GM23338 (cell line): Measurements from ENCODE around the gene LRRC51. TPM values are rescaled to one million over a fixed set of nuclear protein-coding genes. Genes with fewer than 3 reads are reported as not detected.

Source experiments
- ATAC-seq: fragments of 200-7000 bp; cut with Tn5 transposase; 3 replicates; pipeline ENCODE4 v1.9.1; 2020
- DNase-seq: peaks from one replicate; pipeline ENCODE4 v3.0.0-alpha.2; 2015; ENCODE audit warnings: low spot score
- H2AFZ ChIP-seq: fragments of 200-600 bp; sonication (generic); 2 replicates; pipeline ENCODE4 v1.8.0; 2016; ENCODE audit warnings: antibody characterized with exemption, mild to moderate bottlenecking, moderate library complexity
- H3F3A ChIP-seq: fragments of 200-600 bp; sonication (generic); replicated peaks from 2 replicates; pipeline ENCODE4 v1.8.0; 2017; ENCODE audit warnings: antibody characterized with exemption, mixed run types, low read depth
- H3K27ac ChIP-seq: fragments of 200-600 bp; sonication (generic); 2 replicates; pipeline ENCODE4 v1.6.1; 2016; ENCODE audit warnings: low read depth
- H3K27me3 ChIP-seq: fragments of 200-600 bp; sonication (generic); 2 replicates; pipeline ENCODE4 v1.8.0; 2016; ENCODE audit warnings: mild to moderate bottlenecking, mixed run types, moderate library complexity; ENCODE audit not compliant: insufficient read depth
- H3K36me3 ChIP-seq: fragments of 200-600 bp; sonication (generic); 2 replicates; pipeline ENCODE4 v1.8.0; 2016; ENCODE audit warnings: mild to moderate bottlenecking; ENCODE audit not compliant: insufficient read depth
- H3K4me1 ChIP-seq: fragments of 200-600 bp; sonication (generic); 2 replicates; pipeline ENCODE4 v1.8.0; 2016; ENCODE audit warnings: mild to moderate bottlenecking, moderate library complexity; ENCODE audit not compliant: insufficient read depth
- H3K4me2 ChIP-seq: fragments of 200-600 bp; sonication (generic); 2 replicates; pipeline ENCODE4 v1.7.1; 2017; ENCODE audit warnings: mixed run types
- H3K4me3 ChIP-seq: fragments of 200-600 bp; sonication (generic); 2 replicates; pipeline ENCODE4 v1.6.1; 2016; ENCODE audit warnings: mixed run types
- H3K79me2 ChIP-seq: fragments of 200-600 bp; sonication (generic); replicated peaks from 2 replicates; pipeline ENCODE4 v1.8.0; 2017; ENCODE audit warnings: mild to moderate bottlenecking; ENCODE audit not compliant: insufficient read depth
- H3K9me2 ChIP-seq: fragments of 200-600 bp; sonication (generic); 2 replicates; pipeline ENCODE4 v1.8.0; 2017; ENCODE audit not compliant: insufficient read depth
- H4K20me1 ChIP-seq: fragments of 200-600 bp; sonication (generic); replicated peaks from 2 replicates; pipeline ENCODE4 v1.8.0; 2017; ENCODE audit warnings: mild to moderate bottlenecking; ENCODE audit not compliant: insufficient read depth
- H3K27ac Mint-ChIP-seq: 2 replicates; pipeline ENCODE4 v1.8.0; 2020; ENCODE audit warnings: inconsistent platforms, mild to moderate bottlenecking, moderate library complexity, mixed read lengths
- H3K27me3 Mint-ChIP-seq: 3 replicates; pipeline ENCODE4 v1.8.0; 2022; ENCODE audit warnings: low read depth, mild to moderate bottlenecking, moderate library complexity, mixed read lengths, inconsistent platforms; ENCODE audit not compliant: insufficient read depth, poor library complexity
- H3K36me3 Mint-ChIP-seq: 3 replicates; pipeline ENCODE4 v1.8.0; 2021; ENCODE audit warnings: low read depth, mild to moderate bottlenecking, inconsistent platforms, moderate library complexity, mixed read lengths
- H3K4me1 Mint-ChIP-seq: 3 replicates; pipeline ENCODE4 v1.8.0; 2020; ENCODE audit warnings: mild to moderate bottlenecking, inconsistent platforms, mixed read lengths
- H3K4me3 Mint-ChIP-seq: 3 replicates; pipeline ENCODE4 v1.8.0; 2021; ENCODE audit warnings: moderate library complexity, mild to moderate bottlenecking, inconsistent platforms, mixed read lengths
- H3K9me3 Mint-ChIP-seq: 3 replicates; pipeline ENCODE4 v1.8.0; 2020; ENCODE audit warnings: moderate library complexity, mild to moderate bottlenecking, inconsistent platforms, mixed read lengths
- CREB1 ChIP-seq: fragments of 250-450 bp; sonication (Bioruptor Pico); IDR thresholded peaks from 2 replicates; pipeline ENCODE4 v1.5.0; 2020; ENCODE audit warnings: low read depth, mild to moderate bottlenecking, moderate library complexity
- EZH2 ChIP-seq: fragments of 200-600 bp; sonication (generic); IDR thresholded peaks from one replicate; pipeline ENCODE4 v1.8.0; 2017; ENCODE audit warnings: antibody characterized with exemption, mild to moderate bottlenecking, low read depth; ENCODE audit not compliant: unreplicated experiment
- EZH2phosphoT487 ChIP-seq: fragments of 200-600 bp; sonication (generic); IDR thresholded peaks from one replicate; pipeline ENCODE4 v1.8.1; 2018; ENCODE audit warnings: antibody characterized with exemption; ENCODE audit not compliant: unreplicated experiment
- JUNB ChIP-seq: IDR thresholded peaks from one replicate; pipeline ENCODE4 v1.6.1; 2016; ENCODE audit warnings: antibody characterized with exemption; ENCODE audit not compliant: unreplicated experiment
- NANOG ChIP-seq: IDR thresholded peaks from 2 replicates; pipeline ENCODE4 v1.6.1; 2016; ENCODE audit warnings: antibody characterized with exemption, borderline replicate concordance
- POLR2AphosphoS5 ChIP-seq: IDR thresholded peaks from 2 replicates; pipeline ENCODE4 v1.6.1; 2016; ENCODE audit warnings: antibody characterized with exemption, low read depth
- STAT1 ChIP-seq: IDR thresholded peaks from one replicate; pipeline ENCODE4 v1.6.1; 2016; ENCODE audit warnings: antibody characterized with exemption; ENCODE audit not compliant: unreplicated experiment
- ZNF114 ChIP-seq: fragments of 250-450 bp; sonication (Bioruptor Pico); IDR thresholded peaks from 2 replicates; pipeline ENCODE4 v1.5.0; 2020; ENCODE audit warnings: mild to moderate bottlenecking, moderate library complexity
- ZNF331 ChIP-seq: fragments of 250-450 bp; sonication (Bioruptor Pico); IDR thresholded peaks from 2 replicates; pipeline ENCODE4 v1.5.0; 2020; ENCODE audit warnings: low read depth, mild to moderate bottlenecking, moderate library complexity
- polyA plus RNA-seq: library from polyadenylated mRNA; unstranded; fragments of >200 nt; fragmentation: Nextera tagmentation; extraction: Ambion mirVana; gene quantifications from 2 replicates; pipeline ENCODE4 v1.2.1, GENCODE V29; 2016
- total RNA-seq: library from RNA; depleted of rRNA; stranded (reverse); fragments of >200 nt; shearing (Covaris generic); gene quantifications from 2 replicates; pipeline ENCODE4 v1.2.3, GENCODE V29; 2014
- TF ChIP-seq, protein P1 (sequence below): fragments of 250-450 bp; sonication (Bioruptor Pico); IDR thresholded peaks from 2 replicates; pipeline ENCODE4 v1.5.0; 2020; ENCODE audit warnings: mild to moderate bottlenecking, moderate library complexity

The LRRC51 gene
- total and polyA plus RNA-seq, 2 experiments from 2014 or later = 3.6 to 4.2 TPM

DNA sequence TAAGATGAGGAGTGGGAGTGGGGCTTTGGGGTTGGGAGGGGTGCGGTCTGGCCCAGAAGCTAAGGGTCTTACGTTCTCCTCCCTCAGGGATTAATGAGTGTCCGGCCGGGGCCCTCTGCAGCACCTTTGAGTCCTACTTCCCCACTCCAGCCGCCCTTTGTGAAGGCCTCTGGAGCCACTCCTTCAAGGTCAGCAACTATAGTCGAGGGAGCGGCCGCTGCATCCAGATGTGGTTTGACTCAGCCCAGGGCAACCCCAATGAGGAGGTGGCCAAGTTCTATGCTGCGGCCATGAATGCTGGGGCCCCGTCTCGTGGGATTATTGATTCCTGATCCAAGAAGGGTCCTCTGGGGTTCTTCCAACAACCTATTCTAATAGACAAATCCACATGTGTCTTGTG lies 58.9 kb downstream of the LRRC51 start (continued):
- TF ChIP-seq, protein P1, sequence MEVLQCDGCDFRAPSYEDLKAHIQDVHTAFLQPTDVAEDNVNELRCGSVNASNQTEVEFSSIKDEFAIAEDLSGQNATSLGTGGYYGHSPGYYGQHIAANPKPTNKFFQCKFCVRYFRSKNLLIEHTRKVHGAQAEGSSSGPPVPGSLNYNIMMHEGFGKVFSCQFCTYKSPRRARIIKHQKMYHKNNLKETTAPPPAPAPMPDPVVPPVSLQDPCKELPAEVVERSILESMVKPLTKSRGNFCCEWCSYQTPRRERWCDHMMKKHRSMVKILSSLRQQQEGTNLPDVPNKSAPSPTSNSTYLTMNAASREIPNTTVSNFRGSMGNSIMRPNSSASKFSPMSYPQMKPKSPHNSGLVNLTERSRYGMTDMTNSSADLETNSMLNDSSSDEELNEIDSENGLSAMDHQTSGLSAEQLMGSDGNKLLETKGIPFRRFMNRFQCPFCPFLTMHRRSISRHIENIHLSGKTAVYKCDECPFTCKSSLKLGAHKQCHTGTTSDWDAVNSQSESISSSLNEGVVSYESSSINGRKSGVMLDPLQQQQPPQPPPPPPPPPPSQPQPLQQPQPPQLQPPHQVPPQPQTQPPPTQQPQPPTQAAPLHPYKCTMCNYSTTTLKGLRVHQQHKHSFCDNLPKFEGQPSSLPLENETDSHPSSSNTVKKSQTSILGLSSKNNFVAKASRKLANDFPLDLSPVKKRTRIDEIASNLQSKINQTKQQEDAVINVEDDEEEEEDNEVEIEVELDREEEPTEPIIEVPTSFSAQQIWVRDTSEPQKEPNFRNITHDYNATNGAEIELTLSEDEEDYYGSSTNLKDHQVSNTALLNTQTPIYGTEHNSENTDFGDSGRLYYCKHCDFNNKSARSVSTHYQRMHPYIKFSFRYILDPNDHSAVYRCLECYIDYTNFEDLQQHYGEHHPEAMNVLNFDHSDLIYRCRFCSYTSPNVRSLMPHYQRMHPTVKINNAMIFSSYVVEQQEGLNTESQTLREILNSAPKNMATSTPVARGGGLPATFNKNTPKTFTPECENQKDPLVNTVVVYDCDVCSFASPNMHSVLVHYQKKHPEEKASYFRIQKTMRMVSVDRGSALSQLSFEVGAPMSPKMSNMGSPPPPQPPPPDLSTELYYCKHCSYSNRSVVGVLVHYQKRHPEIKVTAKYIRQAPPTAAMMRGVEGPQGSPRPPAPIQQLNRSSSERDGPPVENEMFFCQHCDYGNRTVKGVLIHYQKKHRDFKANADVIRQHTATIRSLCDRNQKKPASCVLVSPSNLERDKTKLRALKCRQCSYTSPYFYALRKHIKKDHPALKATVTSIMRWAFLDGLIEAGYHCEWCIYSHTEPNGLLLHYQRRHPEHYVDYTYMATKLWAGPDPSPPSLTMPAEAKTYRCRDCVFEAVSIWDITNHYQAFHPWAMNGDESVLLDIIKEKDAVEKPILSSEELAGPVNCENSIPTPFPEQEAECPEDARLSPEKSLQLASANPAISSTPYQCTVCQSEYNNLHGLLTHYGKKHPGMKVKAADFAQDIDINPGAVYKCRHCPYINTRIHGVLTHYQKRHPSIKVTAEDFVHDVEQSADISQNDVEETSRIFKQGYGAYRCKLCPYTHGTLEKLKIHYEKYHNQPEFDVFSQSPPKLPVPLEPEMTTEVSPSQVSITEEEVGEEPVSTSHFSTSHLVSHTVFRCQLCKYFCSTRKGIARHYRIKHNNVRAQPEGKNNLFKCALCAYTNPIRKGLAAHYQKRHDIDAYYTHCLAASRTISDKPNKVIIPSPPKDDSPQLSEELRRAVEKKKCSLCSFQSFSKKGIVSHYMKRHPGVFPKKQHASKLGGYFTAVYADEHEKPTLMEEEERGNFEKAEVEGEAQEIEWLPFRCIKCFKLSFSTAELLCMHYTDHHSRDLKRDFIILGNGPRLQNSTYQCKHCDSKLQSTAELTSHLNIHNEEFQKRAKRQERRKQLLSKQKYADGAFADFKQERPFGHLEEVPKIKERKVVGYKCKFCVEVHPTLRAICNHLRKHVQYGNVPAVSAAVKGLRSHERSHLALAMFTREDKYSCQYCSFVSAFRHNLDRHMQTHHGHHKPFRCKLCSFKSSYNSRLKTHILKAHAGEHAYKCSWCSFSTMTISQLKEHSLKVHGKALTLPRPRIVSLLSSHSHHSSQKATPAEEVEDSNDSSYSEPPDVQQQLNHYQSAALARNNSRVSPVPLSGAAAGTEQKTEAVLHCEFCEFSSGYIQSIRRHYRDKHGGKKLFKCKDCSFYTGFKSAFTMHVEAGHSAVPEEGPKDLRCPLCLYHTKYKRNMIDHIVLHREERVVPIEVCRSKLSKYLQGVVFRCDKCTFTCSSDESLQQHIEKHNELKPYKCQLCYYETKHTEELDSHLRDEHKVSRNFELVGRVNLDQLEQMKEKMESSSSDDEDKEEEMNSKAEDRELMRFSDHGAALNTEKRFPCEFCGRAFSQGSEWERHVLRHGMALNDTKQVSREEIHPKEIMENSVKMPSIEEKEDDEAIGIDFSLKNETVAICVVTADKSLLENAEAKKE (CRISPR knock-in tag) = no peak
- no peak for TF ChIP-seq ZNF331 (CRISPR knock-in tag)
- TF ChIP-seq JUNB = no peak
- no peak for TF ChIP-seq EZH2
- no peak for TF ChIP-seq NANOG
- TF ChIP-seq STAT1 = no peak
- no peak for TF ChIP-seq EZH2phosphoT487

DNA sequence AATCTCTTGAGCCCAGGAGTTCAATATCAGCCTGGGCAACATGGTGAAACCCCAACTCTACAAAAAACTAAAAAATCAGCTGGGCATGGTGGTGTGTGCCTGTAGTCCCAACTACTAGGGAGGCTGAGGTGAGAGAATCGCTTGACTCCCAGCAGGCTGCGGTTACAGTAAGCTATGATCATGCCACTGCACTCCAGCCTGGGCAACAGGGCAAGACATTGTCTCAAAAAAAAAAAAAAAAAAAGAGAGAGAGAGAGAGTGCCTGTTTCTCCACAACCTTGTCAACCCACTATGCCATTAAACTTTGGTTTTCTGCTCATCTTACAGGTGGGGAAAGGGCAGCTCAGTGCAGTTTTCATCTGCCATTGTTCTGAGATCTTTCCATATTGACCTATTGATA lies 60.0 kb downstream of the LRRC51 start:
- H4K20me1 ChIP-seq = no peaks in the 10 kb centered on the region; the same call in 1 of the 2 replicates
- Mint-ChIP-seq H3K36me3 (no peaks in the 10 kb centered on the region), H3K4me3 (no peak overlapping the region), H3K4me1 (peaks cover 2% of the 10 kb centered on the region; the same call in 1 of the 3 replicates), H3K27me3 (peaks cover 2% of the 10 kb centered on the region), H3K9me3 (no peaks in the 10 kb centered on the region; the same call in 2 of the 3 replicates), H3K27ac (no peak overlapping the region)
- DNase-seq (no peak), ATAC-seq (no peak)
- H3K9me2 ChIP-seq = no peaks in the 10 kb centered on the region
- H2AFZ ChIP-seq = no peak overlapping the region
- H3K4me3 ChIP-seq = no peak overlapping the region
- H3K27me3 ChIP-seq = no peaks in the 10 kb centered on the region
- H3K4me2 ChIP-seq = no peak overlapping the region
- H3F3A ChIP-seq = no peaks in the 10 kb centered on the region
- no peaks in the 10 kb centered on the region for H3K79me2 ChIP-seq
- no peaks in the 10 kb centered on the region for H3K4me1 ChIP-seq
- no peak overlapping the region for H3K27ac ChIP-seq
- no peak for TF ChIP-seq CREB1 (CRISPR knock-in tag)
- no peak for TF ChIP-seq NANOG
- TF ChIP-seq, protein P1 (CRISPR knock-in tag) = no peak
- no peak for TF ChIP-seq POLR2AphosphoS5
- no peak for TF ChIP-seq EZH2phosphoT487
- no peak for TF ChIP-seq ZNF114 (CRISPR knock-in tag)
- H3K36me3 ChIP-seq = no peaks in the 10 kb centered on the region
